Thoracic aorta (tissue), 2 donors: Measurements from ENCODE around the gene DDI1. TPM values are rescaled to one million over a fixed set of nuclear protein-coding genes. Genes with fewer than 3 reads are reported as not detected.
"Not testable (repeated sequence)": the region's sequence is repeated elsewhere in the genome, so short reads cannot be mapped to it uniquely, and the experiment has no call there.

Experiments
- ATAC-seq: fragments of 150-250 bp; one replicate; pipeline ENCODE4 v1.8.0; 2017; ENCODE audit warnings: low read depth; ENCODE audit not compliant: insufficient number of reproducible peaks, low FRiP score
- DNase-seq: peaks from one replicate; pipeline ENCODE4 v3.0.0-alpha.2; 2020; ENCODE audit warnings: low spot score
- H3K27ac ChIP-seq, 2 donors: fragments of 200-600 bp; sonication (generic); 1 replicate in 1 of 2; 2 replicates in 1 of 2; pipeline ENCODE4 v1.5.1; 2016; ENCODE audit warnings: mild to moderate bottlenecking in 2 of 2, moderate library complexity in 2 of 2
- H3K27me3 ChIP-seq: fragments of 200-600 bp; sonication (generic); replicated peaks from 2 replicates; pipeline ENCODE4 v1.6.0; 2016; ENCODE audit warnings: mild to moderate bottlenecking; ENCODE audit not compliant: insufficient read depth
- H3K36me3 ChIP-seq: fragments of 200-600 bp; sonication (generic); one replicate; pipeline ENCODE4 v1.5.1; 2016
- H3K4me1 ChIP-seq, 2 donors: fragments of 200-600 bp; sonication (generic); 1 replicate in 1 of 2; 2 replicates in 1 of 2; pipeline versions ENCODE4 v1.5.1 to v1.6.0; 2016; ENCODE audit warnings: low read depth in 2 of 2, mild to moderate bottlenecking in 1 of 2; ENCODE audit not compliant: control insufficient read depth in 1 of 2
- H3K4me3 ChIP-seq: fragments of 200-600 bp; sonication (generic); 2 replicates; pipeline ENCODE4 v1.5.1; 2016; ENCODE audit warnings: mild to moderate bottlenecking
- H3K9me3 ChIP-seq: fragments of 200-600 bp; sonication (generic); 2 replicates; pipeline ENCODE4 v1.5.1; 2016
- CTCF ChIP-seq: fragments of 200-600 bp; sonication (generic); IDR thresholded peaks from one replicate; pipeline ENCODE4 v1.5.1; 2019; ENCODE audit warnings: antibody characterized with exemption
- total RNA-seq, 2 donors: library from RNA; depleted of rRNA; stranded (reverse); fragments of >200 nt; gene quantifications; one replicate each; pipeline versions ENCODE4 v1.1.0 to v1.2.3, GENCODE V29; 2016

The DDI1 gene
- total RNA-seq, 2 donors from 2014 or later: not detected

DNA sequence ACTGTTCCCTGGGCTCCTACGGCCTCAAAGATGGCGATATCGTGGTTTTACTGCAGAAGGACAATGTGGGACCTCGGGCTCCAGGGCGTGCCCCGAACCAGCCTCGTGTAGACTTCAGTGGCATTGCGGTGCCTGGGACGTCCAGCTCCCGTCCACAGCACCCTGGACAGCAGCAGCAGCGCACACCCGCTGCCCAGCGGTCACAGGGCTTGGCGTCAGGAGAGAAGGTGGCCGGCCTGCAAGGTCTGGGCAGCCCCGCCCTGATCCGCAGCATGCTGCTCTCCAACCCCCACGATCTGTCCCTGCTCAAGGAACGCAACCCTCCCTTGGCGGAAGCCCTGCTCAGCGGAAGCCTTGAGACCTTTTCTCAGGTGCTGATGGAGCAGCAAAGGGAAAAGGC is 555 bp downstream of the DDI1 start:
- Histone ChIP-seq H3K4me3 (no peak overlapping the region), H3K27me3 (no peaks in the 10 kb centered on the region), H3K9me3 (no peaks in the 10 kb centered on the region), H3K36me3 (no peaks in the 10 kb centered on the region), H3K27ac (no peak overlapping the region), H3K4me1 (peaks cover 13 to 15% of the 10 kb centered on the region in 2 donors)
- no peak for ATAC-seq
- DNase-seq: no peak
- no peak for TF ChIP-seq CTCF

- no peak overlapping the region for H3K27ac ChIP-seq
- no peak overlapping the region for H3K4me3 ChIP-seq
- peaks cover 0 to 5% of the 10 kb centered on the region in 2 donors for H3K4me1 ChIP-seq
- H3K9me3 ChIP-seq: no peaks in the 10 kb centered on the region
- no peaks in the 10 kb centered on the region for H3K36me3 ChIP-seq
- DNase-seq (no peak), ATAC-seq (no peak)
- TF ChIP-seq CTCF: no peak
- no peaks in the 10 kb centered on the region for H3K27me3 ChIP-seq
Observed at GRCh38 chr11:104041792-104042191, 5.4 kb downstream of the DDI1 start.

GRCh38 chr11:104043142-104043541 is 6.7 kb downstream of the DDI1 start:
- no peak for DNase-seq
- Histone ChIP-seq H3K36me3 (no peaks in the 10 kb centered on the region), H3K27me3 (no peaks in the 10 kb centered on the region), H3K4me1 (peaks cover 0 to 5% of the 10 kb centered on the region in 2 donors), H3K9me3 (no peaks in the 10 kb centered on the region), H3K27ac (no peak overlapping the region), H3K4me3 (no peak overlapping the region)
- TF ChIP-seq CTCF: no peak
- ATAC-seq: no peak

- H3K4me3 ChIP-seq: no peak overlapping the region
- H3K36me3 ChIP-seq: no peaks in the 10 kb centered on the region
- DNase-seq (no peak), ATAC-seq (no peak)
- H3K9me3 ChIP-seq: no peaks in the 10 kb centered on the region
- peaks cover 0 to 5% of the 10 kb centered on the region in 2 donors for H3K4me1 ChIP-seq
- H3K27me3 ChIP-seq: no peaks in the 10 kb centered on the region
- no peak for TF ChIP-seq CTCF
- no peak overlapping the region for H3K27ac ChIP-seq
Observed at GRCh38 chr11:104043678-104044239, 7.3 kb downstream of the DDI1 start.

DNA sequence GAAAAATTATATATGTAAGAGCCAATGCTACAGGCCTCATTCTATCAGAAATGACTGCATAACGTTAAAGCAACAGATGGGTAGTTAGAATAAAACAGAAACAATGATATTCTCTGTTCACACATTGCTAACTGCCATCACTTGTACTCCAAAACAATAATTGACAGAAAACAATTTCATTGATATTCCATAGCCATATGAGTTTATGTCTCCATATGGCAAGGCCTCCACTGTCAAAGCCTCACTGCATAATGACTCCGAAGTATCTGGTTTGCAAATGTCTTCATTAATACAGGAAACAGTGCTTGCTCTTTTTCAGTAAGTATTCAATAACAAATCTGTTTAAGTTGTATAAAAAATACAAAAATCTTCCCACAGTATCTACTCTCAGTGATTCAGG is 9.9 kb downstream of the DDI1 start:
- ATAC-seq: no peak
- Histone ChIP-seq H3K36me3 (no peaks in the 10 kb centered on the region), H3K9me3 (no peaks in the 10 kb centered on the region), H3K4me3 (no peak overlapping the region), H3K27me3 (no peaks in the 10 kb centered on the region), H3K4me1 (no peaks in the 10 kb centered on the region), H3K27ac (no peak overlapping the region)
- DNase-seq: no peak
- TF ChIP-seq CTCF: no peak

DNA sequence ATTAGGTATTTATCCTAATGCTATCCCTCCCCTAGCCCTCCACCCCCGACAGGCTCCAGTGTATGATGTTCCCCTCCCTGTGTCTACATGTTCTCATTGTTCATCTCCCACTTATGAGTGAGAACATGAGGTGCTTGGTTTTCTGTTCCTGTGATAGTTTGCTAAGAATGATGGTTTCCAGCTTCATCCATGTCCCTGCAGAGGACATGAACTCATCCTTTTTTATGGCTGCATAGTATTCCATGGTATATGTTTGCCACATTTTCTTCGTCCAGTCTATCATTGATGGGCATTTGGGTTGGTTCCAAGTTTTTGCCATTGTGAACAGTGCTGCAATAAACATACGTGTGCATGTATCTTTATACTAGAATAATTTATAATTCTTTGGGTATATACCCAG is 10.4 kb downstream of the DDI1 start:
- H3K36me3 ChIP-seq, H3K4me3 ChIP-seq, DNase-seq, H3K9me3 ChIP-seq, ATAC-seq, H3K4me1 ChIP-seq, H3K27me3 ChIP-seq, H3K27ac ChIP-seq: not testable (repeated sequence)
